IMR-90 (cell line): ENCODE data around the gene PHKA1. TPM values are rescaled to one million over a fixed set of nuclear protein-coding genes. Genes with fewer than 3 reads are reported as not detected.

Experiments
- ATAC-seq: fragments of 200-7000 bp; cut with Tn5 transposase; 2 replicates; pipeline ENCODE4 v1.9.1; 2020; ENCODE audit warnings: low read depth, mild to moderate bottlenecking, moderate library complexity
- BruUV-seq: library from RNA; stranded (reverse); fragments of 400-500 nt; replicated peaks from 2 replicates; lab custom pipeline; 2021; lab: Mats Ljungman, UMichigan
- CTCF ChIA-PET: fragments of 300-600 bp; formaldehyde crosslinking; extraction: SDS; loops from one replicate; lab custom pipeline; 2021; ENCODE audit warnings: antibody characterized with exemption; lab: Yijun Ruan, JAX
- POLR2A ChIA-PET: fragments of 300-600 bp; sonication (Branson Sonifier 250); formaldehyde crosslinking; loops from one replicate; lab custom pipeline; 2022; ENCODE audit warnings: antibody characterized with exemption; ENCODE audit not compliant: unreplicated experiment; lab: Charles Lee
- DNase-seq: peaks from one replicate; pipeline ENCODE4 v3.0.0; 2013
- H2AFZ ChIP-seq: replicated peaks from 2 replicates; pipeline ENCODE3; 2013; ENCODE audit warnings: low read length, mild to moderate bottlenecking; ENCODE audit not compliant: poor library complexity
- H2AK5ac ChIP-seq: 2 replicates; pipeline ENCODE4 v1.6.1; 2013; ENCODE audit warnings: low read depth, low read length, inconsistent platforms
- H2AK9ac ChIP-seq: replicated peaks from 2 replicates; pipeline ENCODE3; 2013; ENCODE audit warnings: mild to moderate bottlenecking, low read depth, low read length, moderate library complexity; ENCODE audit not compliant: poor library complexity
- H2BK120ac ChIP-seq: 2 replicates; pipeline ENCODE4 v1.6.1; 2013; ENCODE audit warnings: low read depth, low read length, inconsistent platforms
- H2BK15ac ChIP-seq: 3 replicates; pipeline ENCODE4 v1.6.1; 2013; ENCODE audit warnings: low read depth, low read length, inconsistent platforms
- H2BK20ac ChIP-seq: 2 replicates; pipeline ENCODE4 v1.6.1; 2013; ENCODE audit warnings: low read depth, mild to moderate bottlenecking, inconsistent platforms, low read length, moderate library complexity
- H2BK5ac ChIP-seq: 2 replicates; pipeline ENCODE4 v1.6.1; 2013; ENCODE audit warnings: mild to moderate bottlenecking, low read depth, low read length, inconsistent platforms; ENCODE audit not compliant: poor library complexity, severe bottlenecking
- H3K14ac ChIP-seq: replicated peaks from 2 replicates; pipeline ENCODE4 v1.6.1; 2013; ENCODE audit warnings: low read depth, low read length, inconsistent platforms
- H3K18ac ChIP-seq: 2 replicates; pipeline ENCODE4 v1.6.1; 2013; ENCODE audit warnings: low read depth, low read length, control low read depth
- H3K23ac ChIP-seq: 2 replicates; pipeline ENCODE4 v1.6.1; 2013; ENCODE audit warnings: low read depth, low read length, inconsistent platforms
- H3K27ac ChIP-seq: 2 replicates; pipeline ENCODE4 v1.5.1; 2013; ENCODE audit warnings: mild to moderate bottlenecking, control low read depth, low read length; ENCODE audit not compliant: insufficient read depth
- H3K27me3 ChIP-seq: 2 replicates; pipeline ENCODE4 v1.6.1; 2013; ENCODE audit warnings: low read length; ENCODE audit not compliant: control insufficient read depth, insufficient read depth
- H3K36me3 ChIP-seq: 2 replicates; pipeline ENCODE4 v1.6.1; 2013; ENCODE audit warnings: low read length, mixed read lengths; ENCODE audit not compliant: control insufficient read depth, insufficient read depth
- H3K4ac ChIP-seq: 2 replicates; pipeline ENCODE4 v1.6.1; 2013; ENCODE audit warnings: low read depth, low read length, inconsistent platforms
- H3K4me1 ChIP-seq: 2 replicates; pipeline ENCODE4 v1.6.1; 2013; ENCODE audit warnings: low read length, mixed read lengths; ENCODE audit not compliant: control insufficient read depth, insufficient read depth
- H3K4me2 ChIP-seq: 2 replicates; pipeline ENCODE4 v1.6.1; 2013; ENCODE audit warnings: low read depth, mild to moderate bottlenecking, control low read depth, low read length, moderate library complexity
- H3K4me3 ChIP-seq: 2 replicates; pipeline ENCODE4 v1.5.1; 2013; ENCODE audit warnings: low read depth, mild to moderate bottlenecking, control low read depth, low read length, moderate library complexity; ENCODE audit not compliant: insufficient read depth
- H3K56ac ChIP-seq: 2 replicates; pipeline ENCODE4 v1.6.1; 2013; ENCODE audit warnings: low read length, inconsistent platforms; ENCODE audit not compliant: insufficient read depth; ENCODE audit errors: extremely low read depth
- H3K79me1 ChIP-seq, 2 experiments: 2 replicates each; pipeline ENCODE4 v1.6.1; 2013; ENCODE audit warnings: low read length in 2 of 2, inconsistent platforms in 1 of 2, low read depth in 1 of 2
- H3K9ac ChIP-seq: 2 replicates; pipeline ENCODE4 v1.6.1; 2013; ENCODE audit warnings: low read depth, low read length, control low read depth
- H3K9me1 ChIP-seq: 2 replicates; pipeline ENCODE4 v1.6.1; 2013; ENCODE audit warnings: low read length, inconsistent platforms; ENCODE audit not compliant: insufficient read depth
- H3K9me3 ChIP-seq: 2 replicates; pipeline ENCODE4 v1.6.1; 2013; ENCODE audit warnings: low read length; ENCODE audit not compliant: control insufficient read depth, insufficient read depth
- H4K20me1 ChIP-seq: 2 replicates; pipeline ENCODE4 v1.6.1; 2013; ENCODE audit warnings: low read length, inconsistent platforms; ENCODE audit not compliant: insufficient read depth
- H4K5ac ChIP-seq: 2 replicates; pipeline ENCODE4 v1.6.1; 2013; ENCODE audit warnings: mild to moderate bottlenecking, low read depth, low read length, control low read depth
- H4K8ac ChIP-seq, 2 experiments: 2 replicates each; pipeline ENCODE4 v1.6.1; 2013; ENCODE audit warnings: low read depth in 2 of 2, low read length in 2 of 2, control low read depth in 1 of 2, inconsistent platforms in 1 of 2
- H4K91ac ChIP-seq: 2 replicates; pipeline ENCODE4 v1.6.1; 2013; ENCODE audit warnings: low read depth, low read length, inconsistent platforms; ENCODE audit not compliant: insufficient read depth
- BHLHE40 ChIP-seq: fragments of 150-350 bp; IDR thresholded peaks from 2 replicates; pipeline ENCODE4 v1.6.1; 2016; ENCODE audit warnings: mild to moderate bottlenecking, low read depth, low read length
- CEBPB ChIP-seq: IDR thresholded peaks from 2 replicates; pipeline ENCODE4 v1.6.1; 2012; ENCODE audit warnings: low read depth, low read length, improper control_type of control experiment
- CHD1 ChIP-seq: IDR thresholded peaks from 2 replicates; pipeline ENCODE4 v1.6.1; 2012; ENCODE audit warnings: low read depth, low read length, improper control_type of control experiment
- CTCF ChIP-seq: conservative IDR thresholded peaks from 2 replicates; pipeline ENCODE4 v1.5.1; 2012; ENCODE audit warnings: mild to moderate bottlenecking, low read depth, low read length, improper control_type of control experiment
- ELK1 ChIP-seq: fragments of 150-350 bp; IDR thresholded peaks from 2 replicates; pipeline ENCODE4 v1.6.1; 2016; ENCODE audit warnings: low read depth, mild to moderate bottlenecking, low read length, moderate library complexity, borderline replicate concordance
- FOS ChIP-seq: fragments of 150-350 bp; IDR thresholded peaks from 2 replicates; pipeline ENCODE4 v1.6.1; 2016; ENCODE audit warnings: low read depth, low read length
- MAFK ChIP-seq: IDR thresholded peaks from 2 replicates; pipeline ENCODE4 v1.6.1; 2012; ENCODE audit warnings: low read depth, low read length, improper control_type of control experiment
- MAZ ChIP-seq: IDR thresholded peaks from 2 replicates; pipeline ENCODE4 v1.6.1; 2012; ENCODE audit warnings: low read depth, mild to moderate bottlenecking, low read length, improper control_type of control experiment, moderate library complexity, borderline replicate concordance
- MXI1 ChIP-seq: IDR thresholded peaks from 2 replicates; pipeline ENCODE4 v1.6.1; 2012; ENCODE audit warnings: low read depth, mild to moderate bottlenecking, low read length, moderate library complexity, borderline replicate concordance
- NFE2L2 ChIP-seq: fragments of 150-350 bp; IDR thresholded peaks from 2 replicates; pipeline ENCODE4 v1.6.1; 2016; ENCODE audit warnings: low read depth, mild to moderate bottlenecking, low read length
- POLR2A ChIP-seq: IDR thresholded peaks from 2 replicates; pipeline ENCODE4 v1.6.1; 2012; ENCODE audit warnings: mild to moderate bottlenecking, low read depth, low read length
- RAD21 ChIP-seq: IDR thresholded peaks from 2 replicates; pipeline ENCODE4 v1.6.1; 2012; ENCODE audit warnings: low read length, improper control_type of control experiment
- RCOR1 ChIP-seq: IDR thresholded peaks from 2 replicates; pipeline ENCODE4 v1.6.1; 2012; ENCODE audit warnings: mild to moderate bottlenecking, low read length, improper control_type of control experiment; ENCODE audit not compliant: insufficient replicate concordance
- RFX5 ChIP-seq: IDR thresholded peaks from 2 replicates; pipeline ENCODE4 v1.8.0; 2012; ENCODE audit warnings: low read depth, mild to moderate bottlenecking, low read length, moderate library complexity
- SMC3 ChIP-seq: fragments of 150-350 bp; IDR thresholded peaks from 2 replicates; pipeline ENCODE4 v1.6.1; 2016; ENCODE audit warnings: low read depth, mild to moderate bottlenecking, antibody characterized with exemption, low read length, moderate library complexity
- USF2 ChIP-seq: fragments of 150-350 bp; IDR thresholded peaks from 2 replicates; pipeline ENCODE4 v1.6.1; 2017; ENCODE audit warnings: mild to moderate bottlenecking, antibody characterized with exemption, low read length, low read depth
- WGBS, 2 experiments: methylation state at CpG; one replicate each; pipeline versions ENCODE4 v1.1.5 to v1.1.7; 2013; ENCODE audit warnings: missing lambda C conversion rate in 2 of 2; ENCODE audit not compliant: insufficient read length in 1 of 2; ENCODE audit errors: extremely low coverage in 2 of 2; 5-methylcytosine and 5-hydroxymethylcytosine counted together
- dilution Hi-C: fragments of 300-500 bp; cut with HindIII; formaldehyde crosslinking; loops from one replicate; pipeline ENCODE4 v1.14.3; 2018; ENCODE audit warnings: low sequenced_read_pairs; ENCODE audit not compliant: unreplicated experiment
- in situ Hi-C: fragments of 300-500 bp; cut with MboI; formaldehyde crosslinking; loops from 3 replicates; pipeline ENCODE4 v1.14.3; 2019; ENCODE audit warnings: low sequenced_read_pairs, inconsistent platforms, mixed read lengths
- intact Hi-C: fragments of 100-400 bp; cut with micrococcal nuclease; formaldehyde crosslinking; loops from 2 replicates; pipeline ENCODE4 v1.10.0; 2022
- polyA plus RNA-seq, 3 experiments: library from polyadenylated mRNA; depleted of rRNA; stranded (reverse); fragments of >200 nt; gene quantifications; 2 replicates each; pipeline ENCODE4 v1.2.3, GENCODE V29; 2012; ENCODE audit warnings: low replicate concordance in 1 of 3
- total RNA-seq: library from RNA; depleted of rRNA; stranded (reverse); fragments of >200 nt; gene quantifications from 2 replicates; pipeline ENCODE4 v1.2.3, GENCODE V29; 2012

Gene PHKA1
- total and polyA plus RNA-seq, 2 of the 4 experiments (the other 2 are of a cell fraction), result 2.7 to 4.5 TPM

- in situ Hi-C loops (no loop called here), intact Hi-C loops (no loop called here), dilution Hi-C loops (no loop called here)
- H2BK5ac ChIP-seq, result no peak overlapping the region
- no peaks in the 10 kb centered on the region for H3K79me1 ChIP-seq
- peaks cover 1% of the 10 kb centered on the region; the same call in 1 of the 2 replicates for H3K27me3 ChIP-seq
- H2BK20ac ChIP-seq, result no peak overlapping the region
- no peak overlapping the region for H3K4me2 ChIP-seq
- no peak overlapping the region for H3K23ac ChIP-seq
- H3K36me3 ChIP-seq, result no peaks in the 10 kb centered on the region
- H2AK9ac ChIP-seq, result no peak overlapping the region
- ChIA-PET POLR2A (no interaction called here), CTCF (no interaction called here)
- H3K14ac ChIP-seq, result no peak overlapping the region
- no peak overlapping the region for H2AK5ac ChIP-seq
- no peaks in the 10 kb centered on the region for H3K9me1 ChIP-seq
- H3K56ac ChIP-seq, result no peak overlapping the region
- no peak overlapping the region for H3K27ac ChIP-seq
- peak; percentile 46; the same call in 1 of the 2 replicates for ATAC-seq
- H3K18ac ChIP-seq, result no peak overlapping the region
- H2AFZ ChIP-seq, result no peak overlapping the region
- H4K5ac ChIP-seq, result no peak overlapping the region
- no peaks in the 10 kb centered on the region for H3K4me1 ChIP-seq
- H3K4ac ChIP-seq, result no peak overlapping the region
- no peak overlapping the region for H4K8ac ChIP-seq
- no peak overlapping the region for H4K91ac ChIP-seq
- H3K9ac ChIP-seq, result no peak overlapping the region
- no peak overlapping the region for H2BK120ac ChIP-seq
- 100% methylated on average over 1 of the region's 4 CpGs; no CpG with 5 or more reads in 1 of the 2 experiments for WGBS, 2 experiments
- no peak overlapping the region for H2BK15ac ChIP-seq
- H3K9me3 ChIP-seq, result no peaks in the 10 kb centered on the region
- TF ChIP-seq POLR2A (no peak), NFE2L2 (no peak), MAFK (no peak), BHLHE40 (no peak), RAD21 (no peak), FOS (no peak), MXI1 (no peak), CTCF (no peak), CEBPB (no peak), SMC3 (no peak), CHD1 (no peak), RCOR1 (no peak), MAZ (no peak), USF2 (no peak), ELK1 (no peak), RFX5 (no peak)
- DNase-seq, result peak; percentile 37
- BruUV-seq, result no TSS peak
- no peaks in the 10 kb centered on the region for H4K20me1 ChIP-seq
- no peak overlapping the region for H3K4me3 ChIP-seq
Measured at GRCh38 chrX:72685810-72686456, 28.2 kb downstream of the PHKA1 start.
